ENCODE data around the gene P2RY2. TPM values are rescaled to one million over a fixed set of nuclear protein-coding genes. Genes with fewer than 3 reads are reported as not detected.
A peak's percentile ranks its signal among the peaks of the same experiment; 100 is the strongest.

Gene P2RY2
- total and polyA plus RNA-seq, 9 of the 15 experiments (the other 6 are each of a cell fraction or from before 2014, with no cell fraction given): not detected

DNA sequence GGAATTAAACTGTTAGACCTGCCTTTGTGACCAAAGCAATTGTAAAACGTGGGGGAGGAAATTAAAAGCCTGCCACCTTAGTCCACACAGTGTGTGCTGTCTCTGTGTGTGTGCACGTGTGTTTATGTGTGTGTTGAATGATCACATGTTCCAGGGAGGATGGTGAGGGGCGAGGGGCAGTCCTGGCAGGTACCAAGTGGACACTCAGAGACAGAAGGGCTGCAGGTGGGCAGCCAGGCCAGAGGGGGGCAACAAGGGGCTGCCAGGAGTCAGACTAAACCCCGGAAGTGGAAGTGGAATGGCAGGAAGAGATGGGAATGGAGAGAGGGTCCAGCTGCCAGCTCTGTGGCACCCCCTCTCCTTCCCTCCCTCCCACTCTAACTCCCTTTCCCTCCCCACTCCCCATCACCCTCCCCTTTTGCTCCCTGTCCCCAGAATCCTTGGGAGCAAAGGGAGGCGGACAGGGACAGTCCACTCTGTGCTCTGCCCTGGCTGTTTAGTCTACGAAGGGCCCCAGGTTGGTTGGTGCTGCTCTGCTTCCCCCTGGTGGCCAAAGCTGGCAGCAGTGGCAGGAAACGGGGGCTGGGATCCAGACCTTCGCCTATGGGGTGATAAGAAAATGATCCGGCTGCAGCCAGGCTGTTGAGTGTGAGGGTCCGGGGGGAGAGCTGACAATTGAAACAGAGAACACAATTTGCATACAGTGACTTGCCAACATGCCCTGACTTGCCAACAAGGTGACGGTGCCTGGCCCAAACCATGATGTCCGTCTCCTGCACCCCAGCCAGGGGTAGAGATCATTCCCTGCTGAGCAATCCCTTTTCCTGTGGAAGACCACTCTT, 24.4 kb downstream of the P2RY2 start (continued):
- TF ChIP-seq AFF4 (CRISPR knock-in tag; IDR thresholded peaks at IDR 0.05) (no peak), NCOA1 (IDR thresholded peaks at IDR 0.05; ENCODE audit: low read depth) (no peak), ZNF655 (CRISPR knock-in tag; IDR thresholded peaks at IDR 0.05) (no peak), NCOA2 (IDR thresholded peaks at IDR 0.05; ENCODE audit: partially characterized antibody in 2 of 2) (no peak), RBM39 (optimal IDR thresholded peaks at IDR 0.05; ENCODE audit: low read depth, low read length) (no peak), MAFK (IDR thresholded peaks at IDR 0.05; ENCODE audit: low read length) (no peak), MCM7 (IDR thresholded peaks at IDR 0.05) (no peak), PHB (CRISPR knock-in tag; IDR thresholded peaks at IDR 0.05) (no peak), NR2C1 (IDR thresholded peaks at IDR 0.05) (no peak), NR2C1 (tag; IDR thresholded peaks at IDR 0.05) (peak; percentile 58; the same call in 1 of the 2 replicates), RBM34 (IDR thresholded peaks at IDR 0.05; ENCODE audit: borderline replicate concordance, insufficient read depth, low read length) (no peak), ELK1 (CRISPR knock-in tag; IDR thresholded peaks at IDR 0.05) (no peak), SMARCA4 (IDR thresholded peaks at IDR 0.05) (peak; percentile 48; the same call in 1 of the 2 replicates), ZNF165 (CRISPR knock-in tag; IDR thresholded peaks at IDR 0.05; ENCODE audit: borderline replicate concordance) (no peak), SMAD2 (IDR thresholded peaks at IDR 0.05; ENCODE audit: low read depth, low read length) (no peak), GABPA (tag; conservative IDR thresholded peaks at IDR 0.05; ENCODE audit: low read depth) (peak; percentile 73), HEY1 (CRISPR knock-in tag; IDR thresholded peaks at IDR 0.05; ENCODE audit: borderline replicate concordance) (no peak), ZKSCAN8 (CRISPR knock-in tag; IDR thresholded peaks at IDR 0.05) (no peak), ZNF584 (CRISPR knock-in tag; IDR thresholded peaks at IDR 0.05; ENCODE audit: low read depth) (no peak), RCOR1 (IDR thresholded peaks at IDR 0.05; ENCODE audit: borderline replicate concordance in 1 of 2, low read depth in 2 of 2, low read length in 2 of 2) (no peak)

All from K562 (cell line).